Hematopoietic multipotent progenitor cell treated with erythropoietin and hydrocortisone succinate and interleukin-3 and kit ligand, for 6 days (in vitro differentiated cells): ENCODE data around the gene TAS2R1.
"Not testable (repeated sequence)": the region's sequence is repeated elsewhere in the genome, so short reads cannot be mapped to it uniquely, and the experiment has no call there.

Experiments used
- DNase-seq: peaks from one replicate; pipeline ENCODE4 v3.0.0-alpha.2; 2015

The TAS2R1 gene

GRCh38 chr5:9621379-9621903 is 8.7 kb downstream of the TAS2R1 start:
- peak; percentile 1 for DNase-seq

DNA sequence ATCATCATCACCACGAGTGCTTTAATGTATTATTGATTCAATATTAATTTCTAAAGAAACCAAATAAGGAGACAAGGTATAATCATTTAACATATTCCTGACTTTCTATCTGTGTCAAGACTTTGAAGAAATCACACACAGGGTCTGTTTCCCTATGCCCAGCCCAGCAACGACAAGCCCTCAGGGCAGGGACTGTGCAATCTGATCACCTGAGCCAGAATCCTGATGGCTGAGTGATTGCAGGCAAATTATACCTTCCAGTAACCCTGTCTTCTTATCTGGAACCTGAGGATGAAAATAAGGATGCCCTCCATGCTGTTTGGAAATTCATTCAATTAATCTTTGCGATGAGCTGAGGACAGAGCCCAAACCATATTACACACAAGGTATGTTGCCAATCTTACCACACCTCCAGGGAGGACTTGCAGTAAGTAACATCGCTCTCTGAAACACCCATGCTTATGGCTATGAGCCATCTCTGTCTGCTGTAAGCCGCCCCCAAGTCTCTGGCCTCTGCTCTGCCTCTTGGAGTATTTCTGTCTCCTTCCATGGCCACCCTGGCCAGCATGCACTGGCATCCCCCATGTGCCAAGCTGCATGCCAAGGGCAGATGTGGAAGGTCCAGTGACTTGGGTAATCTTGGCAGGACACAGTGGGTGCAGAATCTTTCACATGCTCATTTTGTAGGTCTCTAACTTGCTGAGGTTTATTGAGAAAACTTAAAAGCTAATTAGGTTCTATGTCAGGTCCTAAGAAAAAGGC is 10.6 kb downstream of the TAS2R1 start:
- DNase-seq = no peak

DNA sequence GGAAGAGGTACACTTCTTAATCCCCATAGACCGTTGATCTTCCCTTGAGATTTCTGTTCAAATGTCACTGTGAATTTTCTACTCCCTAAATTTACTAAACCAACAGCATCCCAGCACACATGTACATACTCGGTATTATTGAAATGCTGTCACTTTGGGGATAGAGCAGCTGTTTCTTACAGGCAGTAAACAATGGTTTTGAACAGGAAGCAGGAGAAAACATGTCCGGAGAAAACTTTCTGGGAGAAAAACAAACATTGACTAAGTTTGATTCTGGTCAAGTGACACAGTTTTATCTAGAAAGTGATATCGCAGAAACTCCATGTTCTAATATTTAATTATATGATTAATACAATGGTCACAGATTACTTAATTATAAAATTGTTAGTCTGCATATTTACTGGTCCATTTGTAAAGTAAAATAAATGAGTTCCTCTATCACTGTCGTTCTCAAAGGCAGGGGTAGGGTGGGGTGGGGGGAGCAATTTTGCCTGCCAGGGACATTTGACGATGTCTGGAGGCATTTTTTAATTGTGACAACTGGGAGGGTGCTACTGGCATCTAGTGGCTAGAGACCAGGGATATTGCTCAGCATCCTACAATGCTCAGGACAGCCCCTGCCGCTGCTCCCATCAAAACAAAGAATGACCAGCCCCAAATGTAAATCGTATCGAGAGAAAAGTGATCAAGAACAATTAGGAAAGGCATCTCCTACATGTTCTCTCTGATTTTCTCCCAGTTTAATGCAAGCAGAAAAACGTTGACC is 12.2 kb downstream of the TAS2R1 start:
- no peak for DNase-seq

GRCh38 chr5:9617221-9617620 is 12.9 kb downstream of the TAS2R1 start:
- no peak for DNase-seq

DNA sequence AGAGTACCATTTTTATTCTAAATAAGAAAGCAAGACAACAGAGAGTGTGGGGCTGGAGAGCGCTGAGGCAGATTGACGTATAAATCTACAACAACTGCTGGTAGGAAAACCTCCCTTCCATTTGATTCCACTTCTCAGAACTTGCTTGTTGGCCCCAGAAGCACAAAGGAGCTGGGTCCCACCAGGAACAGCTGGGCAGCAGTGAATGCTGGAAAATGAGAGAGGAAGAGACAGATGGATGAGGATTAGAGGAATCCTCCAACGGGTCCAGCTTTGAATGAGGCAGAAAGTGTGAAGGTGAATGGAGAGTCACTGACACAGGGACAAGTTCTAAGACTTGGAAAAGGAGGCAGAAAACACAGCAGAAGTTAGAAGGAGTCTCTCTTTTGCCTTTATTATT is 14.8 kb downstream of the TAS2R1 start:
- no peak for DNase-seq

GRCh38 chr5:9613360-9613759 is 16.8 kb downstream of the TAS2R1 start:
- DNase-seq = no peak

- DNase-seq = no peak
Measured at GRCh38 chr5:9610969-9611368, 19.2 kb downstream of the TAS2R1 start.

DNA sequence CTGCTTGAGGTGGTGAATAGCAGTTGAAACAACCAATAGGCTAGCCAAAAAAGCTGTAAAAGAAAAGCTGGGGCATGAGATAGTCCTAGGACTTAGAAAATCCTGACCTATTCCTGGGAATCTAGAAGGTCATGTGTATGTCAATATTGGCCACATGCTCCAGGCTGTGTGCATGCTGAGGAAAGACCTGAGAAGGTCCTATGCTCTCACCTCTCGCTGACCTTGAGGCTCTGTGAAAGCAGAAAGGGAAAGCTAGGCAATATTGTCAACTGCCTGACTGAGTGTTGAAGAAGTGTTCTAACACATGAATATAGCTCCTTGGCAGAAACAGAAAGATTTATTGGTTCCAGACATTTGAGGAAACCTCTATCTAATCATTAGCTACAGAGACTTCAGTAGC is 19.8 kb downstream of the TAS2R1 start:
- DNase-seq = no peak

GRCh38 chr5:9608093-9608492 is 22.1 kb downstream of the TAS2R1 start:
- DNase-seq = no peak

DNA sequence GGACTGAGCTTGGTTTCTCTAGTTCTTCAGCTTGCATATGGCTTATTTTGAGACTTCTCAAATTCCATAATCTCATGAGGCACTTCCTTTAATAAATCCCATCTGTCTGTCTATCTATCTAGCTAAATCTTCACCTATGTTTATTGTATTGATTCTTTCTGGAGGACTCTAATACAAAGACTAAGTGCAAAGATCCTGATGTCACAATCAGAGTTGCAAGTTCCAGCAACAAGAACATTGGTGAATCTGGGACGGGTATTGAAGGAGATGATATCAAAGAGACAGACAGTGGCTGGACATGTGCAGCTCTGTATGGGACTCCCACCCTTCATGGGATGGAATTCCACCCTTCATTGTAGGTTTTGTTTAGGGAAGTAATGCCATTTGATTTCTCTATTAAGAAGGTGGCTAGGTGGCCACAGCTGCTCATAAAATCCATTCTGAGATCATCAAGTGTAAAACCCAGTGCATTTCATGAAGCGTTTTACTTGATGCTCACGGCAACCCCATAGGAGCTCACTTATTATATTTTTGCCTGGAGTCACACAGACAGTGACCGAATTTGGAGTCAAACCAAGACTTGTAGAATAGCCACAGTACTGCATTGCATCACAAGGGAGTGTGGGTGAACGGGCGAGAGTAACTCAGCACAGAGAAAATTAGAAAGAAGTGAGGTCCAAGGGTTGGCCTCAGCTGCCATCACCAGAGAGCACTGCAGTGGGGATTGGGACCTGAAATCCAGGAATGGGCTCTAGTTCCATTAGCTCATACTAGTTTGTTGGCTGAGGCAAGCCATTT is 24.9 kb downstream of the TAS2R1 start:
- no peak for DNase-seq

DNA sequence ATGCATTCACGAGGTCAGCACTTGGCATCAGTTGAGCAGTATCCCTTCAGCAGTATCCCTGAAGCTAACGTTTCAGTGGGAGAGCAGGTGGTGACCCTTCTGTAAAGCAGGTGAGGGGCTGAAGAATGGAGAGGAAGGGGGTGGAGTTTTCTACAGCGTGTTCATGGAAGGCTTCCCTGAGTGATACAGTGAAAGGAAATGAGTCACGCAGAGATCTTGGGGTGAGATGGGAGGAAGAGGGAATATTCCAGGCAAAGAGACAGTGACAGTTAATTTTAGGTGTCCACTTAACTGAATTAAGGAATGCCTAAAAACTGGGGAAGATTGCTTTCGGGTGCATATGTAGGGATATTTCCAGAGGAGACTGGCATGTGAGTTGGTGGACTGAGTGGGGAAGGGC is 25.7 kb downstream of the TAS2R1 start:
- no peak for DNase-seq

GRCh38 chr5:9601055-9601739 is 29.0 kb downstream of the TAS2R1 start:
- DNase-seq = no peak

GRCh38 chr5:9599391-9599790 is 30.8 kb downstream of the TAS2R1 start:
- no peak for DNase-seq

DNA sequence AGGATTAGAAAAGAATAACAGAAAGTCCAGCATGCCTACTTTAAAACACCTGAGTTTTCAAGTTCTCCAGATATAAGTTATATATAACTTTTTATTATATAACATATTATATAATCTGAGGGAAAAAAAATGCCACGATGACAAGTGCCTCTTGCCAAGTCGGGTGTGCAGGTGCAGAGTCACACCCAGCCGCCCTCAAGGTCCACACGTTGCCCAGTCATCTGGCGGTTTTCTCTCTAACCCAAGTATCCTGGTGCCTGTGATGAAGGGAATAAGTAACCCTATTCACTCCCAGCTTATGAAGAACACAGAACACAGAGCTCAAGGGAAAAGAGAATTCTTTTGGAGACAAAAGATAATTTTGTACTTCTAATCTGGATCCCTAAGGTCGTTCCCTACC is 31.8 kb downstream of the TAS2R1 start:
- DNase-seq = not testable (repeated sequence)

GRCh38 chr5:9597322-9597721 is 32.8 kb downstream of the TAS2R1 start:
- DNase-seq = not testable (repeated sequence)

- DNase-seq = no peak
Measured at GRCh38 chr5:9596824-9597223, 33.3 kb downstream of the TAS2R1 start.

DNA sequence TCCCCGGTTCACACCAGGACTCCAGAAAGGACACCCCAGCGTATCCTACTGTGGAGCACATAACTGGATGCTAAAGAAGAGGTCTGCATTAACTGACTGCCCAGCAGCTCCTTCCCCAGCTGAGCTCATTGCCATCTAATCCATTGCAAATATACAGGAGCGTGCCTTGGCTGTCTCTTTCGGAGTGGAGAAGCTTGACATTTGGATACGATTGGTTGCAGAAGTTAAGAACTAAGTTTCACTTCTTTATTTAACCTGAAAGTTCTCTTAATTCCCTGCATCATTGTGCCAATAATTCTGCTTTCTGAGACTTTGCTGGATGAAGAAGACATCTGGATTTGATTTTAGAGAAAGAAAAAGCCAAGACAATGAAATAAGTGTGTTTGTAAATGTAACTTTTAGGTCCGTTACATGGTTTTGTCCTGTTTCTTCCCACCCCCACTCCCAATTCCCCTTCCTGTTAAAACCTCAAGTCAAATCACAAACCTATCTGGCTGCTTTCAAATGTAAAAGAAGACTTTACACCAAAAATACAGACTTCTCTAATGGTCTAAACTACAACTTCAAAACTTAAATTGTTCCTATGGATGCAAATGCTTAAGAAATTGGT is 33.9 kb downstream of the TAS2R1 start:
- no peak for DNase-seq

DNA sequence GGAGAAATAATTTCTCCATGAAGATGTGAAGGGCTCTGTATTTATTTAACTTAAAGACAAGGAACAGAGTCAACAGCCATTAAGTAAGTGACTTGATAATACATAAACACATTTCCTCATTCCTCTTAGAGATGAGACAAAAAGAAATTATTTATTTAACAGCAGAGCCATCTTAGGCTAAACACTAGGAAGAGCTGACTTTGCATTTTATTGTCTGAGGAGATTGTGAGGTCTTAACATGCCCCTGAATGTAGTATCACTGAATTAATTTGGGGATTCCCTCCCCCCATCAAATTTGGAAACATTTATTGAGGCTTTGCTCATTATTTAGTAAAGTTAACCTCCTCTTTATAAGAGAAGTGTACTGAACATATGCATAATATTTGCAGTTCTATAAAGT is 35.2 kb downstream of the TAS2R1 start:
- no peak for DNase-seq

DNA sequence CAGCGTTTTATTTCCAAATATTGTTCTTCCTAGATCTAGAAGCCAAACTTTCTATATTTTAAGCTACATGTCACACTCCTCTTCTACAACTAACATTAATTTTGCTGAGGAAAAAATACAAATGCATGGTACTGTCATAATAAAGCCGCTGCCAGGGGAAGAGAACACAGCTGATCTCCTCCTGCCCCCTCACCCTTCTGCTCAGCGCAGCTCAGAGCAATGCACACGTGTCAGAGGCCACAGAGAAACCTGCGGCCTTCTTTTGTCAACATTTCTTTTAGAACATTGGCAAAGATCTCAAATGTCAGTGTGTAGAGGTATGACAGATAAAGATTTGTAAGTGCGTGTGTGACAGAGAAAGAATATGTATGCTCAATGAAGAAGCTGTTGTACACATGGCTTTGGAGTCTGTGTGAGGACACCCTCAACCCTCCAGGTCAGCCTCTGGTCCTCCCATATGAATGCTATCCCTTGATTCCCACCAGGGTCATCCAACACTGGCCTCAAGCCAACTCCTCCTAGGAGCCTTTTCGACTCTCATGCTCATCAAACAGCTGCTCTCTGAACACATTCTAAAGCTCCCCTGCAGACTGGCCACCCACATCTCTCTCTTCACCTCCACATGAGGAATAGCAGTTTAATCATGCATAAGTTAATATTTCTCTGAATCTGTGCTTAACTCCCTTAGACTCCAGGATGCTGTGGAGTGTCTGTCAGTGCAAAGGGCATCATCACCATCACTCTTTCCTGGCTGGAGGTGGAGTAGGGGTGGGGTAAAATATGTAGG is 40.9 kb downstream of the TAS2R1 start:
- DNase-seq = no peak

- DNase-seq = no peak
Measured at GRCh38 chr5:9588254-9588653, 41.9 kb downstream of the TAS2R1 start.

GRCh38 chr5:9587135-9587534 is 43.0 kb downstream of the TAS2R1 start:
- DNase-seq = no peak
